PC-9 (cell line): ENCODE results near the gene SF3B2. TPM values are rescaled to one million over a fixed set of nuclear protein-coding genes. Genes with fewer than 3 reads are reported as not detected.

Experiments
- BruUV-seq: library from RNA; stranded (reverse); fragments of 400-500 nt; replicated peaks from 2 replicates; lab custom pipeline; 2021; lab: Mats Ljungman, UMichigan
- CTCF ChIA-PET: fragments of 300-600 bp; sonication (Branson Sonifier 250); formaldehyde crosslinking; loops from one replicate; lab custom pipeline; 2022; ENCODE audit warnings: antibody characterized with exemption; lab: Charles Lee
- POLR2A ChIA-PET: fragments of 300-600 bp; sonication (Branson Sonifier 250); formaldehyde crosslinking; loops from one replicate; lab custom pipeline; 2022; ENCODE audit warnings: antibody characterized with exemption; ENCODE audit not compliant: unreplicated experiment; lab: Charles Lee
- DNase-seq, 2 experiments: peaks; one replicate each; pipeline versions ENCODE4 v3.0.0 to v3.0.0-alpha.2; 2015 to 2022; ENCODE audit warnings: mixed read lengths in 1 of 2
- H2AFZ ChIP-seq: fragments of 200-600 bp; sonication (generic); 2 replicates; pipeline ENCODE4 v1.8.1; 2017; ENCODE audit warnings: antibody characterized with exemption
- H3F3A ChIP-seq: fragments of 200-600 bp; sonication (generic); 2 replicates; pipeline ENCODE4 v1.8.1; 2017; ENCODE audit warnings: antibody characterized with exemption, mild to moderate bottlenecking, low read depth; ENCODE audit not compliant: insufficient read depth
- H3K27ac ChIP-seq: fragments of 200-600 bp; sonication (generic); 2 replicates; pipeline ENCODE4 v1.6.1; 2016; ENCODE audit warnings: mixed run types
- H3K27me3 ChIP-seq: fragments of 200-600 bp; sonication (generic); 2 replicates; pipeline ENCODE4 v1.6.1; 2016; ENCODE audit warnings: low read depth, mixed run types; ENCODE audit not compliant: insufficient read depth
- H3K36me3 ChIP-seq: fragments of 200-600 bp; sonication (generic); 2 replicates; pipeline ENCODE4 v1.6.1; 2016; ENCODE audit warnings: low read depth, mixed run types
- H3K4me1 ChIP-seq: fragments of 200-600 bp; sonication (generic); replicated peaks from 2 replicates; pipeline ENCODE4 v1.6.1; 2016; ENCODE audit warnings: mixed run types; ENCODE audit not compliant: insufficient read depth
- H3K4me2 ChIP-seq: fragments of 200-600 bp; sonication (generic); 2 replicates; pipeline ENCODE4 v1.6.1; 2017; ENCODE audit warnings: mixed run types
- H3K4me3 ChIP-seq: fragments of 200-600 bp; sonication (generic); 2 replicates; pipeline ENCODE4 v1.6.1; 2016; ENCODE audit warnings: mixed run types
- H3K79me2 ChIP-seq: fragments of 200-600 bp; sonication (generic); 2 replicates; pipeline ENCODE4 v1.6.1; 2017; ENCODE audit warnings: low read depth, mixed run types
- H3K9me2 ChIP-seq: fragments of 200-600 bp; sonication (generic); 2 replicates; pipeline ENCODE4 v1.8.1; 2017; ENCODE audit warnings: mild to moderate bottlenecking; ENCODE audit not compliant: insufficient read depth
- H3K9me3 ChIP-seq: fragments of 200-600 bp; sonication (generic); 2 replicates; pipeline ENCODE4 v1.8.1; 2016; ENCODE audit warnings: low read depth; ENCODE audit not compliant: insufficient read depth
- H4K20me1 ChIP-seq: fragments of 200-600 bp; sonication (generic); 2 replicates; pipeline ENCODE4 v1.8.1; 2017; ENCODE audit not compliant: insufficient read depth
- CTCF ChIP-seq: fragments of 200-600 bp; sonication (generic); conservative IDR thresholded peaks from 2 replicates; pipeline ENCODE4 v1.6.1; 2017; ENCODE audit warnings: mixed run types, antibody characterized with exemption, mild to moderate bottlenecking, moderate library complexity
- EZH2 ChIP-seq: fragments of 200-600 bp; sonication (generic); IDR thresholded peaks from 2 replicates; pipeline ENCODE4 v1.8.0; 2017; ENCODE audit warnings: antibody characterized with exemption, low read depth
- intact Hi-C: fragments of 100-400 bp; cut with micrococcal nuclease; formaldehyde crosslinking; loops from one replicate; pipeline ENCODE4 v1.10.0; 2022; ENCODE audit not compliant: unreplicated experiment
- total RNA-seq: library from RNA; stranded (reverse); gene quantifications from 2 replicates; pipeline ENCODE4 v1.2.3, GENCODE V29; 2021

Gene SF3B2
- total RNA-seq, 1 experiment from 2014 or later, result 224 TPM

- CTCF ChIA-PET, result no interaction called here
- no peaks in the 10 kb centered on the region for H3K36me3 ChIP-seq
- DNase-seq, result no peak
- no peak for TF ChIP-seq CTCF
- TF ChIP-seq EZH2, result no peak
- H3K9me2 ChIP-seq, result no peaks in the 10 kb centered on the region
- H3K4me1 ChIP-seq, result peaks cover 10% of the 10 kb centered on the region
- intact Hi-C loops, result no loop called here
- H3K4me2 ChIP-seq, result no peak overlapping the region
- no peak overlapping the region for H3K4me3 ChIP-seq
- H3K27ac ChIP-seq, result no peak overlapping the region
- no peaks in the 10 kb centered on the region for H3K79me2 ChIP-seq
- BruUV-seq, result no TSS peak
- H3K9me3 ChIP-seq, result no peaks in the 10 kb centered on the region
- no peaks in the 10 kb centered on the region for H4K20me1 ChIP-seq
- POLR2A ChIA-PET, result no interaction called here
- H2AFZ ChIP-seq, result no peak overlapping the region
- H3K27me3 ChIP-seq, result no peaks in the 10 kb centered on the region
- H3F3A ChIP-seq, result peaks cover 15% of the 10 kb centered on the region
Measured at GRCh38 chr11:66046901-66047300, 5.3 kb upstream of the SF3B2 start.

- TF ChIP-seq EZH2, result no peak
- no peak for TF ChIP-seq CTCF
- no peak overlapping the region for H2AFZ ChIP-seq
- H3K4me3 ChIP-seq, result no peak overlapping the region
- no peaks in the 10 kb centered on the region for H3K36me3 ChIP-seq
- H3K4me2 ChIP-seq, result no peak overlapping the region
- no peaks in the 10 kb centered on the region for H3K9me3 ChIP-seq
- H4K20me1 ChIP-seq, result no peaks in the 10 kb centered on the region
- H3K9me2 ChIP-seq, result no peaks in the 10 kb centered on the region
- BruUV-seq, result no TSS peak
- CTCF ChIA-PET, result interaction anchor here (1.0 kb wide), 1 partner anchor 35 kb away, joined by 3 read pairs; no protein-coding TSS in a partner anchor
- POLR2A ChIA-PET, result no interaction called here
- peaks cover 6% of the 10 kb centered on the region for H3K79me2 ChIP-seq
- H3K4me1 ChIP-seq, result peaks cover 10% of the 10 kb centered on the region
- peaks cover 20% of the 10 kb centered on the region for H3F3A ChIP-seq
- H3K27me3 ChIP-seq, result no peaks in the 10 kb centered on the region
- DNase-seq, result no peak
- intact Hi-C loops, result no loop called here
- H3K27ac ChIP-seq, result no peak overlapping the region
Measured at GRCh38 chr11:66047541-66048365, 4.4 kb upstream of the SF3B2 start.

GRCh38 chr11:66048547-66049323, 3.4 kb upstream of the SF3B2 start, which contains the start of gene GAL3ST3:
GAL3ST3 (minus strand) TSS chr11:66049161; CDS start chr11:66045415, 3,746 bp downstream.
- Histone ChIP-seq H3K9me2 (no peaks in the 10 kb centered on the region), H4K20me1 (peaks cover 9% of the 10 kb centered on the region; the same call in 1 of the 2 replicates), H3K4me1 (peaks cover 17% of the 10 kb centered on the region), H3K4me2 (no peak within 1 kb of the TSS), H3K27ac (no peak within 1 kb of the TSS), H3K36me3 (no peaks in the 10 kb centered on the region), H2AFZ (no peak within 1 kb of the TSS), H3K9me3 (no peaks in the 10 kb centered on the region), H3K4me3 (no peak within 1 kb of the TSS), H3F3A (peaks cover 25% of the 10 kb centered on the region), H3K27me3 (no peaks in the 10 kb centered on the region), H3K79me2 (peaks cover 16% of the 10 kb centered on the region)
- no peak for TF ChIP-seq CTCF
- TF ChIP-seq EZH2, result no peak
- intact Hi-C loops, result no loop called here
- ChIA-PET POLR2A (no interaction called here), CTCF (no interaction called here)
- no TSS peak for BruUV-seq
- no peak for DNase-seq
